ENCODE results near the gene ARFGEF3. TPM values are rescaled to one million over a fixed set of nuclear protein-coding genes. Genes with fewer than 3 reads are reported as not detected.

The ARFGEF3 gene
- total and polyA plus RNA-seq, 4 donors = 4.7 to 28.1 (median 14.0) TPM

GRCh38 chr6:138161088-138161337 is 726 bp upstream of the ARFGEF3 start:
- ATAC-seq (ENCODE audit: insufficient read depth, low FRiP score) (no peak), DNase-seq (no peak)
- WGBS, 2 donors = 8 to 11% methylated on average over 8 of the region's 8 CpGs
- H3K4me1 ChIP-seq (ENCODE audit: control insufficient read depth in 5 of 5, insufficient read depth in 5 of 5, low read length in 5 of 5) = peaks cover 0 to 6% (median 0%) of the 10 kb centered on the region in 5 donors
- no peak overlapping the region for H3K4me3 ChIP-seq
- H3K27me3 ChIP-seq (ENCODE audit: control insufficient read depth in 3 of 3, insufficient read depth in 3 of 3, low read length in 2 of 3) = peaks cover 0 to 46% (median 39%) of the 10 kb centered on the region in 3 donors
- no peak overlapping the region for H3K9ac ChIP-seq (ENCODE audit: insufficient read depth in 1 of 2, low read length in 2 of 2)
- TF ChIP-seq, protein P1, sequence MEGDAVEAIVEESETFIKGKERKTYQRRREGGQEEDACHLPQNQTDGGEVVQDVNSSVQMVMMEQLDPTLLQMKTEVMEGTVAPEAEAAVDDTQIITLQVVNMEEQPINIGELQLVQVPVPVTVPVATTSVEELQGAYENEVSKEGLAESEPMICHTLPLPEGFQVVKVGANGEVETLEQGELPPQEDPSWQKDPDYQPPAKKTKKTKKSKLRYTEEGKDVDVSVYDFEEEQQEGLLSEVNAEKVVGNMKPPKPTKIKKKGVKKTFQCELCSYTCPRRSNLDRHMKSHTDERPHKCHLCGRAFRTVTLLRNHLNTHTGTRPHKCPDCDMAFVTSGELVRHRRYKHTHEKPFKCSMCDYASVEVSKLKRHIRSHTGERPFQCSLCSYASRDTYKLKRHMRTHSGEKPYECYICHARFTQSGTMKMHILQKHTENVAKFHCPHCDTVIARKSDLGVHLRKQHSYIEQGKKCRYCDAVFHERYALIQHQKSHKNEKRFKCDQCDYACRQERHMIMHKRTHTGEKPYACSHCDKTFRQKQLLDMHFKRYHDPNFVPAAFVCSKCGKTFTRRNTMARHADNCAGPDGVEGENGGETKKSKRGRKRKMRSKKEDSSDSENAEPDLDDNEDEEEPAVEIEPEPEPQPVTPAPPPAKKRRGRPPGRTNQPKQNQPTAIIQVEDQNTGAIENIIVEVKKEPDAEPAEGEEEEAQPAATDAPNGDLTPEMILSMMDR (IDR thresholded peaks at IDR 0.05; ENCODE audit: control extremely low read depth, extremely low read depth) = no peak
- H3K36me3 ChIP-seq (ENCODE audit: control insufficient read depth in 4 of 4, insufficient read depth in 4 of 4, low read length in 4 of 4) = no peaks in the 10 kb centered on the region
- H3K9me3 ChIP-seq (ENCODE audit: control insufficient read depth in 4 of 4, insufficient read depth in 3 of 4, low read length in 3 of 4) = no peaks in the 10 kb centered on the region
- H3K27ac ChIP-seq (ENCODE audit: low read depth in 1 of 2, low read length in 1 of 2) = peak overlapping the region in 1 of 2 donors; percentile 81

GRCh38 chr6:138162111-138162954 is 594 bp downstream of the ARFGEF3 start:
- H3K9me3 ChIP-seq (ENCODE audit: control insufficient read depth in 4 of 4, insufficient read depth in 3 of 4, low read length in 3 of 4) = peaks cover 0 to 2% (median 0%) of the 10 kb centered on the region in 4 donors
- peak overlapping the region in 1 of 2 donors; percentile 89 for H3K27ac ChIP-seq (ENCODE audit: low read depth in 1 of 2, low read length in 1 of 2)
- ATAC-seq (ENCODE audit: insufficient read depth, low FRiP score) (peak; percentile 17), DNase-seq (peak; percentile 16 to 31 (median 18))
- peaks cover 0 to 7% (median 0%) of the 10 kb centered on the region in 5 donors for H3K4me1 ChIP-seq (ENCODE audit: control insufficient read depth in 5 of 5, insufficient read depth in 5 of 5, low read length in 5 of 5)
- H3K36me3 ChIP-seq (ENCODE audit: control insufficient read depth in 4 of 4, insufficient read depth in 4 of 4, low read length in 4 of 4) = no peaks in the 10 kb centered on the region
- WGBS, 2 donors = 1% methylated on average over 52 to 53 of the region's 53 CpGs
- H3K4me3 ChIP-seq = peak overlapping the region; percentile 64
- TF ChIP-seq, protein P1 (IDR thresholded peaks at IDR 0.05; ENCODE audit: control extremely low read depth, extremely low read depth) = no peak
- H3K27me3 ChIP-seq (ENCODE audit: control insufficient read depth in 3 of 3, insufficient read depth in 3 of 3, low read length in 2 of 3) = peaks cover 0 to 41% (median 39%) of the 10 kb centered on the region in 3 donors
- peak overlapping the region in 1 of 2 donors; percentile 20 for H3K9ac ChIP-seq (ENCODE audit: insufficient read depth in 1 of 2, low read length in 2 of 2)

DNA sequence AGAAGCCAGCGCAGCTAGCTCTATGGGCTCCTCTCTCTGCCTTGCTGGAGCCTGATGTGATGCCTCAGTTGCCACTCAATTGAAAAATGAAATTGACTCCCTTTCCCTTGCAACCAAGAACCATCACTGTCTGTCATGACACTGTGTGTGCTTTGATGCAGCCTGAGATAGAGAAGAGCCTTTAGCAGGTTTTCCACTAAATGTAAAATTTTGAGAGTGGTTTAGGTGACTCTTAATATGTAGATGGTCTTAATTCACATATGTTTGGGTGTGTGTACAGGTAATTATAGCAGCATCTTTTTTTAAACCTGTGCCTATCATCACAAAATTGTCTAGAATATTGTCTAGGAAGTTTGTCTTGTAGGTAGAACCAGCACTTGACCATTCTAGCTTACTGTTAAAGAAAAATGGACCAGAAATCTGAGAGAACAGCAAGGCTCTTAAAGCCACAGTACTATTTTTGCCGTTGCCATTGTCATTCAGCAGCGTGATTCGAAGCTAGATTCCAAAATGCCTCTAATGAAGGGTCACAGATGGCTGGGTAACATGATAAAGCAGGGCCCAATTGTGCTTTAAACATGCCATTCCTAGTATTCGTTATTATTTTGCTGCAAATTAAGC is 1.3 kb downstream of the ARFGEF3 start:
- peaks cover 0 to 40% (median 39%) of the 10 kb centered on the region in 3 donors for H3K27me3 ChIP-seq (ENCODE audit: control insufficient read depth in 3 of 3, insufficient read depth in 3 of 3, low read length in 2 of 3)
- TF ChIP-seq, protein P1 (IDR thresholded peaks at IDR 0.05; ENCODE audit: control extremely low read depth, extremely low read depth) = no peak
- peaks cover 0 to 2% (median 0%) of the 10 kb centered on the region in 4 donors for H3K9me3 ChIP-seq (ENCODE audit: control insufficient read depth in 4 of 4, insufficient read depth in 3 of 4, low read length in 3 of 4)
- H3K4me1 ChIP-seq (ENCODE audit: control insufficient read depth in 5 of 5, insufficient read depth in 5 of 5, low read length in 5 of 5) = peaks cover 0 to 7% (median 0%) of the 10 kb centered on the region in 5 donors
- H3K4me3 ChIP-seq = no peak overlapping the region
- WGBS, 2 donors = 68 to 69% methylated on average over 5 of the region's 5 CpGs
- DNase-seq (no peak), ATAC-seq (ENCODE audit: insufficient read depth, low FRiP score) (no peak)
- peak overlapping the region in 1 of 2 donors; percentile 89 for H3K27ac ChIP-seq (ENCODE audit: low read depth in 1 of 2, low read length in 1 of 2)
- no peak overlapping the region for H3K9ac ChIP-seq (ENCODE audit: insufficient read depth in 1 of 2, low read length in 2 of 2)
- H3K36me3 ChIP-seq (ENCODE audit: control insufficient read depth in 4 of 4, insufficient read depth in 4 of 4, low read length in 4 of 4) = no peaks in the 10 kb centered on the region

All from lung (tissue), 12 donors.